Activated naive CD4-positive, alpha-beta T cell treated with anti-CD3 and anti-CD28 coated beads, Interleukin-2, amount 50 U/mL, for 24 hours (primary cell): ENCODE results near the gene VCAM1.
"Not testable (repeated sequence)": the region's sequence is repeated elsewhere in the genome, so short reads cannot be mapped to it uniquely, and the experiment has no call there.

Experiments used
- H3K27ac Mint-ChIP-seq: one replicate; pipeline ENCODE4 v1.8.0; 2021; ENCODE audit warnings: mild to moderate bottlenecking, mixed read lengths
- H3K27me3 Mint-ChIP-seq: one replicate; pipeline ENCODE4 v1.8.0; 2021; ENCODE audit warnings: mixed read lengths
- H3K36me3 Mint-ChIP-seq: one replicate; pipeline ENCODE4 v1.8.0; 2021; ENCODE audit warnings: mixed read lengths
- H3K4me1 Mint-ChIP-seq: one replicate; pipeline ENCODE4 v1.8.0; 2021; ENCODE audit warnings: mixed read lengths
- H3K4me3 Mint-ChIP-seq: one replicate; pipeline ENCODE4 v1.8.0; 2021; ENCODE audit warnings: mild to moderate bottlenecking, mixed read lengths
- H3K9me3 Mint-ChIP-seq: one replicate; pipeline ENCODE4 v1.8.0; 2021; ENCODE audit warnings: mixed read lengths

The VCAM1 gene

GRCh38 chr1:100750005-100750885 is 30.7 kb downstream of the VCAM1 start:
- no peak overlapping the region for H3K27ac Mint-ChIP-seq
- H3K9me3 Mint-ChIP-seq = no peaks in the 10 kb centered on the region
- no peak overlapping the region for H3K4me3 Mint-ChIP-seq
- H3K36me3 Mint-ChIP-seq = no peaks in the 10 kb centered on the region
- H3K4me1 Mint-ChIP-seq = no peaks in the 10 kb centered on the region
- H3K27me3 Mint-ChIP-seq = peaks cover 8% of the 10 kb centered on the region

GRCh38 chr1:100752791-100753190 is 33.2 kb downstream of the VCAM1 start:
- Mint-ChIP-seq H3K4me3 (no peak overlapping the region), H3K36me3 (no peaks in the 10 kb centered on the region), H3K9me3 (no peaks in the 10 kb centered on the region), H3K27ac (no peak overlapping the region), H3K27me3 (peaks cover 8% of the 10 kb centered on the region), H3K4me1 (no peaks in the 10 kb centered on the region)

- Mint-ChIP-seq H3K9me3 (no peaks in the 10 kb centered on the region), H3K4me3 (no peak overlapping the region), H3K4me1 (no peaks in the 10 kb centered on the region), H3K36me3 (no peaks in the 10 kb centered on the region), H3K27ac (no peak overlapping the region), H3K27me3 (peaks cover 9% of the 10 kb centered on the region)
Measured at GRCh38 chr1:100757946-100758345, 38.4 kb downstream of the VCAM1 start.

GRCh38 chr1:100759188-100759587 is 39.6 kb downstream of the VCAM1 start:
- no peaks in the 10 kb centered on the region for H3K4me1 Mint-ChIP-seq
- H3K4me3 Mint-ChIP-seq = no peak overlapping the region
- no peaks in the 10 kb centered on the region for H3K36me3 Mint-ChIP-seq
- H3K27me3 Mint-ChIP-seq = peaks cover 6% of the 10 kb centered on the region
- H3K9me3 Mint-ChIP-seq = no peaks in the 10 kb centered on the region
- no peak overlapping the region for H3K27ac Mint-ChIP-seq

- Mint-ChIP-seq H3K4me3 (no peak overlapping the region), H3K27ac (no peak overlapping the region), H3K36me3 (no peaks in the 10 kb centered on the region), H3K27me3 (peaks cover 4% of the 10 kb centered on the region), H3K4me1 (no peaks in the 10 kb centered on the region), H3K9me3 (no peaks in the 10 kb centered on the region)
Measured at GRCh38 chr1:100760511-100760910, 41.0 kb downstream of the VCAM1 start.

- Mint-ChIP-seq H3K9me3 (no peaks in the 10 kb centered on the region), H3K36me3 (no peaks in the 10 kb centered on the region), H3K27ac (no peak overlapping the region), H3K4me1 (no peaks in the 10 kb centered on the region), H3K27me3 (peaks cover 4% of the 10 kb centered on the region), H3K4me3 (no peak overlapping the region)
Measured at GRCh38 chr1:100762461-100762860, 42.9 kb downstream of the VCAM1 start.

- Mint-ChIP-seq H3K27ac (no peak overlapping the region), H3K27me3 (peaks cover 2% of the 10 kb centered on the region), H3K4me3 (no peak overlapping the region), H3K9me3 (no peaks in the 10 kb centered on the region), H3K36me3 (no peaks in the 10 kb centered on the region), H3K4me1 (no peaks in the 10 kb centered on the region)
Measured at GRCh38 chr1:100767176-100767890, 47.8 kb downstream of the VCAM1 start.

GRCh38 chr1:100769323-100769722 is 49.8 kb downstream of the VCAM1 start:
- Mint-ChIP-seq H3K27me3 (peaks cover 4% of the 10 kb centered on the region), H3K4me1 (no peaks in the 10 kb centered on the region), H3K36me3 (no peaks in the 10 kb centered on the region), H3K27ac (no peak overlapping the region), H3K9me3 (no peaks in the 10 kb centered on the region), H3K4me3 (no peak overlapping the region)

- Mint-ChIP-seq H3K4me3 (no peak overlapping the region), H3K4me1 (no peaks in the 10 kb centered on the region), H3K27me3 (peaks cover 4% of the 10 kb centered on the region), H3K36me3 (no peaks in the 10 kb centered on the region), H3K9me3 (no peaks in the 10 kb centered on the region), H3K27ac (no peak overlapping the region)
Measured at GRCh38 chr1:100769906-100770646, 50.5 kb downstream of the VCAM1 start.

GRCh38 chr1:100773444-100773843 is 53.9 kb downstream of the VCAM1 start:
- no peak overlapping the region for H3K27ac Mint-ChIP-seq
- peaks cover 4% of the 10 kb centered on the region for H3K27me3 Mint-ChIP-seq
- H3K9me3 Mint-ChIP-seq = no peaks in the 10 kb centered on the region
- no peaks in the 10 kb centered on the region for H3K4me1 Mint-ChIP-seq
- no peak overlapping the region for H3K4me3 Mint-ChIP-seq
- H3K36me3 Mint-ChIP-seq = no peaks in the 10 kb centered on the region

- Mint-ChIP-seq H3K9me3 (no peaks in the 10 kb centered on the region), H3K27me3 (peaks cover 9% of the 10 kb centered on the region), H3K4me3 (no peak overlapping the region), H3K27ac (no peak overlapping the region), H3K36me3 (no peaks in the 10 kb centered on the region), H3K4me1 (no peaks in the 10 kb centered on the region)
Measured at GRCh38 chr1:100774370-100774769, 54.8 kb downstream of the VCAM1 start.

- Mint-ChIP-seq H3K4me3 (no peak overlapping the region), H3K4me1 (no peaks in the 10 kb centered on the region), H3K36me3 (no peaks in the 10 kb centered on the region), H3K9me3 (no peaks in the 10 kb centered on the region), H3K27ac (no peak overlapping the region), H3K27me3 (peaks cover 7% of the 10 kb centered on the region)
Measured at GRCh38 chr1:100775483-100775882, 55.9 kb downstream of the VCAM1 start.

- Mint-ChIP-seq H3K4me1 (no peaks in the 10 kb centered on the region), H3K4me3 (no peak overlapping the region), H3K36me3 (peaks cover 3% of the 10 kb centered on the region), H3K27me3 (peaks cover 5% of the 10 kb centered on the region), H3K9me3 (peaks cover 8% of the 10 kb centered on the region), H3K27ac (no peak overlapping the region)
Measured at GRCh38 chr1:100778748-100779147, 59.2 kb downstream of the VCAM1 start.

GRCh38 chr1:100780814-100781213 is 61.3 kb downstream of the VCAM1 start:
- Mint-ChIP-seq H3K27ac (no peak overlapping the region), H3K4me3 (no peak overlapping the region), H3K4me1 (no peaks in the 10 kb centered on the region), H3K9me3 (peaks cover 8% of the 10 kb centered on the region), H3K27me3 (peaks cover 5% of the 10 kb centered on the region), H3K36me3 (peaks cover 3% of the 10 kb centered on the region)

GRCh38 chr1:100781728-100782127 is 62.2 kb downstream of the VCAM1 start:
- H3K27ac Mint-ChIP-seq, H3K36me3 Mint-ChIP-seq, H3K4me1 Mint-ChIP-seq, H3K9me3 Mint-ChIP-seq, H3K4me3 Mint-ChIP-seq, H3K27me3 Mint-ChIP-seq: not testable (repeated sequence)
